GM19397 (cell line): ENCODE measurements around the gene SLC38A8.

Source experiments
- ATAC-seq: cut with Tn5 transposase; IDR thresholded peaks from one replicate; pipeline ENCODE4 v1.9.1; 2021; ENCODE audit warnings: mild to moderate bottlenecking, moderate library complexity; ENCODE audit not compliant: unreplicated experiment

Gene SLC38A8

GRCh38 chr16:84068783-84069462 lies 26.3 kb upstream of the SLC38A8 start:
- no peak for ATAC-seq

- ATAC-seq, result no peak
These were observed 25.4 kb upstream of the SLC38A8 start for GRCh38 chr16:84068041-84068440.

GRCh38 chr16:84067640-84068039 lies 25.0 kb upstream of the SLC38A8 start:
- no peak for ATAC-seq

DNA sequence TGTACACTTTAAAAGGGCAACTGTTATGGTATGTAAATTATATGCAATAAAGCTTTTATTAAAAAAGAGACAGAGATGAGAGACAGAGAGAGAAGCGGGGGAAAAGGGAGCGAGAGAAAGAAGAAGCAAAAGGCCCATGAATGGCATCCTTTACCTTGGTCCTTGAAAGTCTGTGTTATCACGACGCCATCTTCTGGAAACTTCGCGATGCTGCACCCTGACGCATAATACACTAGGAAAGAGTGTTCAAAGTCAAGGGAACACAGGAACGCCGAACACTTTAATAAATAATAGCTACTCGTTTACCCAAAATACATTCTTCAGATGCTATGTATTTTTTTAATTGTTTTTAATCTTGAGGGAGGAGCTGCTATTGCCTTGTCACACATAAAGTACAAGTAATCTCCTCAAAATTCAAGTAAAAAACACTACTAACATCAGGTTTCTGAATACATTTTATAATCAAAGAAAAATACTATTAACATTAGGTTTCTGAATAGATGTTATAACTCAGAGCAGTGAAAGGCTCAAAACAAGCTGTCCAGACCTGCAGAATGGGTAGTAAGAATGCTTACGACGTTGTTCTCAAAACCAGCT lies 23.0 kb upstream of the SLC38A8 start:
- no peak for ATAC-seq

- ATAC-seq, result no peak
These were observed 21.4 kb upstream of the SLC38A8 start for GRCh38 chr16:84063980-84064379.

DNA sequence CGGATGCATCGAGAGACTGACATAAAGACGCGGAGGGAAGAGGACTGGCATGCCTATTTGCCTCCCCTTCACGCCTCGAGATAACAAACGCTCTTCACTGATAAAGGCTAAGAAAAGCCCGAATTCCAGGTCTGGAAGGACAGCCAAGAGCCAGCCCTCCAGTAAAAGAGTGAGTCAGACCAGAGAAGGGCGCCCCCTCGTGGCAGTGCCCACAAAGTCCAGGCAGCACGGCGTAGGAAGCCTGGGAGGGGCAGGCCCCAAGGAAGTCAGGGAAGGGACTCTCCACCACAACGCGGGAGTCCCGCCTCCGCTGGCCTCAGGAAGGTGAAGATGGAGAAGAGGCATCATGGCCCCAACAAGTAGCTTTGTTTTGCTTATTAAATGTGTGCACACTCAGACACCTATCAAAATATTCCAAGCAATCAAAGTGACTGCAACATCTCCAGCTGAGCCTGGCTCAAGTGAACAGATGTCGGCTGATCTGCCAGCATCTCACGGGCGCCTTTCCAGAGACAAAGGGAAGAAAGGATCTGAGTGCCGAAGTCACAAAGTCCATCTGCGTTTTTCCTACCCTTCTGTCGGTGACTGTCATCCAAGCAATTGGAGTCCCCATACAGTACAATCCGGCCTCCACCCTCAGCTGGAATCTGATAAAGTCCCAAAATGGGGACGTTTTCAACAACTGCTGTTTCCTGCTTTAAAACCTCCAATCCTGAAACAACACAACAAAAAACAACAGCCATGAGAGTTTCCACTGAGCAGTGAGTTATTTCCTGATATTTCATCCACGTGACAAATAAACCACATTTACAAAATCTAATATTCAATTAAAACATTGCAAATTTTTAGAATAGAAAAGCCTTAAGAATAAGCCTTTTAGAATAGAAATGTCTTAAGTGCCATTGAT lies 20.4 kb upstream of the SLC38A8 start:
- no peak for ATAC-seq

DNA sequence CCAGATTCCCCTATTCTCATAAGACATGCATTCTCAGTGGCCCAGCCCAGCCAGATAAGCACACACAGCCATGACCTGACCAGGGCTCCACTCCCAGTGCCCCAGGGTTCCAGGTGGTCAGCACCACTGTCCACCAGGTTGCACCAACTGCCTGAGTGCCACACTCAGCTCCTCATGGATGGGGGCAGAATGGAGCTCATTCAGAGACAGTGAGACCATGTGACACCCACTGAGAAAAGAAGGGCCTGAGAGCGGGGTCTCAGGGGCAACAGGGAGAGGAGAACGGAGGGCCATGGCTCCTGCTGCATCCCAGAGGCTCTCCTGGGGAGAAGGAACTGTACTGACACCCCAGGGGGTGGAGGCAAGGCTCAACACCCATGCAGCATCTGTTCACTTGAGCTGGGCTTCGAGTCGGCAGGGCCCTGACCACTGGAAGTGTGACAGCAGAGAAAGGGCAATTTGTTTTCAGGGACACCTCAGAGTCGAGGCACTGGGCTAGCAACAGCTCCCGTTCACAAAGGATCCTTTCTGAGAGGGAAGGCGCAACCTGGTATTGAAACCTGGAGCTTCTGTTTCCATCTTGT lies 18.7 kb upstream of the SLC38A8 start:
- ATAC-seq, result no peak

DNA sequence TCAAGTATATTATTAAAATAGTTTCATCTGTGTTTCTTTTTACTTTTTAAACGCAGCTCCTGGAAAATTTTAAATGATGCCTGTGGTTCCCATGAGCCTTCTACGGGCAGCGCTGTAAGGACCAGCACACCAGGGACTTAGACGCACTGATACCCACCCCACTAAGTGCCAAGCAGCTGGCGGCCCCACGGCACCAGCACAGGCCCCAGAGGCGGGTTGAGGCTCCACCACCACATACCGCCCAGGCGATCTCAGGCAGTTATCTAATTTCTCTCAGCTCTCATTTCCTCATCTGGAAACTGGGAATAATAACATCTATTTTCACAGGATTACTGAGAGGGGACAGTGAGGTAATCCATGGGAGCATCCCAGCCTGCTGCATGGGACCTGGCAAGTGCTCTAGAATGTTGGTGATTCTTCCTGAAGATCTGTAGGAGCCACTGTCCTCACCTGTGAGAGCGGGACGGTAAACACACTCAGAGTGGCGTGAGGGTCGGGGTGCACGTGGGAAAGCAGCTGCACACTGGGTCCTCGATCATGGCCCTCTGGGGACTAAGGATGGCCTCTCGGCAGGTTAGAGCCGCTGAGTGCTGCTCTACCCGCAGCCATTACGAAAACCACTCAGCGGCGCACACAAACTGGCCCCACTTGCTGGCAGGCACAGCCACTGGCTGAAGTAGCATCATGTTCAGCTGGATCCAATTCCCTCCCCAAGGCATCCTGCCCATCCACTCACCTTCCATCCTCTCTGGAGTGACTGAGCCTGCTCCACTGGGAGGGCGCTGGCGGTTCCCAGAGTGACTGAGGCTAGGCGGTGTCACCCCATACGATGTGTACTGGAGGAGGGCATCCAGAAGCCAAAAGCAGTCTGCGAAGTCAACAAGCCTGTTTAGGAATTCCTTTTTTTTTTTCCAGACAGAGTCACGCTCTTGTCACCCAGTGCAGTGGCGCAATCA lies 17.6 kb upstream of the SLC38A8 start:
- ATAC-seq, result no peak

DNA sequence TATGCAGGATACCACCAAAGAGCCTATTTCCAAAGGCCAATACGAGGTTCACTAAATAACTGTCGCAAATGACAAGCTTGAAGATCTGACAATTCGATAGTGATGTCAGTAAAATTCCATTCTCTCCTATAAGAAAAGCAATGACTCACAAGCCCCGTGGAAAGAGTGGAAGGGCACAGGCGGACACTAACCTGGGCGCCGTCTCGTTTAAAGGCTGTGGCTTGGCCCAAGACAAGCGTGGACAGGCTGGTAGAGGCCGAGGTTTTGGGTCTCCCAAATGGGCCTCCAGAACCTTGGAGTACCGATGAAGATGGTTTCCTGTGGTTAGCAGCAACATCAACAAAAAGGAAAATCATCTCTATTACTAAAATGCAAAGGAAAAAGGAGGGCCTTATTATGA lies 16.5 kb upstream of the SLC38A8 start:
- ATAC-seq, result no peak

GRCh38 chr16:84058664-84059063 lies 16.1 kb upstream of the SLC38A8 start:
- ATAC-seq, result no peak

- ATAC-seq, result no peak
These were observed 15.6 kb upstream of the SLC38A8 start for GRCh38 chr16:84058211-84058610.

DNA sequence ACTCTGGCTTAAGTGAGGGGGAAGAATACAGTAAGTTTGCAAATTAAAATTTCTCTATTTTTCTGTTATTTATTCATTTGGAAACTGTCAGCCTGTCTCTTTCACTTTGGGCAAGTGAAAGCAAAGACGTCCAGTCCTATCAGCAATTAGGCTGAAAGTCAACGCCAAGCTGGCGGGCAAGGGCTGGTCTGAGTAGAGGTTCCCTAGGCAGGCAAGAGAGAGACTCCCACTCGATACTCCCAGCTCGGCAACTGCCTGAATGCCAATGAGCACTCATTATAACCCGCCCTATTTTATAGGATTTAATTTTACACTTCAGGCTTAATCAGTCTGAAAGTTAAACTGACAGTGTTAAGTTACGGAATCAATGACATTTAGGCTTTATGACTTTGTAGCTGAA lies 14.3 kb upstream of the SLC38A8 start:
- no peak for ATAC-seq

GRCh38 chr16:84055801-84056634 lies 13.4 kb upstream of the SLC38A8 start:
- no peak for ATAC-seq

DNA sequence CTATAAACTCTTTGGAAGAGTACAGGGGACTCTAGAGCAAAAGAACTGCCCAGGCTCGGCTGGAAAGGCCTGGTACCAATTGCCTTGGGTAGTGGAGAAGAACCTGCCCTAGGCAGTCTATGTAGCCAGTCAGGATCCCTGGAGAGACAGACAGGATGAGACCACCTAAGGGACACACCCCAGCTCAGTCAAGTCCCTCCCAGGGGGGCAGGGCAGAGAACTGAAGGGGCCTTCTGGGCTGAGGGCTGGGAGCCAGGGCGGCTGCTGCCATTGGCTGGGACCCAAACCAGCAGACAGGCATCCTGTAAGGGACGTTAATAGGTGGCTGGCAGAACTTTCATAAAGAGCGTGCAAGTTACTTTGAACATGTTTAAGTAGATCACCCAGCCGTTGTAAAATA lies 12.8 kb upstream of the SLC38A8 start:
- no peak for ATAC-seq

DNA sequence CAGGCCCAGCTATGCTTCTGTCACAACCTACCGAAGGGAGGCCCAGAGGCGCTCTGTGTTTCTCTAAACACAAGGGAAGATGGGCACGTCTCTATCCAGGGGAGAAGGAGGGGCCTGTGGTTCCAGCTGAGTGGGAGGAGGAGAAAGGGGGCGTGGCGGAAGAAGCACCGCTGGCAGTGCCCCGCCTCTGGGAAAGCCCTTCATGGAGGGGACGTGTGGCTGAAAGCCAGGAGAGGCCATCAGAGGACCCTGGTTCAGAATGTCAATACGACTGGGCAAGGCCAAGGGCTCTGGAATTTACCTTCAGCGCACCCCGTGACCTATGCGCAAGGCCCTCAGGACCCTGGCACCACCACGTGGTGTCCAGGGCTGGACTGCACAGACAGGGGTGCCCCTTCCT lies 12.3 kb upstream of the SLC38A8 start:
- ATAC-seq, result no peak

- no peak for ATAC-seq
These were observed 11.7 kb upstream of the SLC38A8 start for GRCh38 chr16:84054271-84054670.

- ATAC-seq, result no peak
These were observed 10.6 kb upstream of the SLC38A8 start for GRCh38 chr16:84053237-84053636.

GRCh38 chr16:84052071-84052622 lies 9.6 kb upstream of the SLC38A8 start:
- ATAC-seq, result no peak

- no peak for ATAC-seq
These were observed 7.7 kb upstream of the SLC38A8 start for GRCh38 chr16:84050316-84050715.
